ENCODE results near the gene TBC1D22B. TPM values are rescaled to one million over a fixed set of nuclear protein-coding genes. Genes with fewer than 3 reads are reported as not detected.
"Not testable (repeated sequence)": the region's sequence is repeated elsewhere in the genome, so short reads cannot be mapped to it uniquely, and the experiment has no call there.

The TBC1D22B gene
- polyA plus RNA-seq, 1 of the 3 experiments (the other 2 are of a cell fraction): 5.3 TPM

GRCh38 chr6:37334047-37334446, 76.5 kb downstream of the TBC1D22B start:
- Histone ChIP-seq H3K9me3 (no peaks in the 10 kb centered on the region), H2AFZ (ENCODE audit: low read depth) (no peak overlapping the region), H3K27ac (ENCODE audit: low read depth in 2 of 2, low read length in 1 of 2) (no peak overlapping the region), H3K4me3 (ENCODE audit: low read depth in 2 of 2, low read length in 1 of 2) (no peak overlapping the region), H3K27me3 (ENCODE audit: insufficient read depth) (no peaks in the 10 kb centered on the region), H3K4me2 (no peak overlapping the region), H3K9ac (no peak overlapping the region), H3K79me2 (ENCODE audit: insufficient read depth) (no peaks in the 10 kb centered on the region), H3K9me2 (no peaks in the 10 kb centered on the region), H3F3A (replicated peaks; ENCODE audit: insufficient read depth) (no peaks in the 10 kb centered on the region), H3K36me3 (replicated peaks in 1 of 2; ENCODE audit: control insufficient read depth in 1 of 2, insufficient read depth in 2 of 2, low read length in 1 of 2) (peaks cover 4 to 27% of the 10 kb centered on the region in 2 experiments), H4K20me1 (ENCODE audit: insufficient read depth) (no peaks in the 10 kb centered on the region), H3K4me1 (ENCODE audit: control insufficient read depth in 1 of 2, insufficient read depth in 2 of 2, low read depth in 1 of 2, low read length in 1 of 2) (no peaks in the 10 kb centered on the region)
- POLR2A ChIA-PET: interaction anchor here (0.6 kb wide), 1 partner anchor 385 kb away, joined by 4 read pairs; no protein-coding TSS in a partner anchor
- CTCF ChIA-PET: interaction anchor here (1.8 kb wide), 1 partner anchor 8 kb away, joined by 11 read pairs; no protein-coding TSS in a partner anchor
- DNase-seq: no peak
- no peak for TF ChIP-seq USF2 (IDR thresholded peaks at IDR 0.05; ENCODE audit: borderline replicate concordance, low read depth, low read length)
- no peak for TF ChIP-seq RXRA (IDR thresholded peaks at IDR 0.05; ENCODE audit: borderline replicate concordance, low read depth)
- TF ChIP-seq YY1 (IDR thresholded peaks at IDR 0.05; ENCODE audit: low read depth): no peak
- TF ChIP-seq MEF2A (IDR thresholded peaks at IDR 0.05; ENCODE audit: borderline replicate concordance, low read depth): no peak
- TF ChIP-seq POLR2AphosphoS5 (IDR thresholded peaks at IDR 0.05; ENCODE audit: low read depth, low read length): no peak
- no peak for TF ChIP-seq ELF1 (IDR thresholded peaks at IDR 0.05)
- TF ChIP-seq USF1 (IDR thresholded peaks at IDR 0.05; ENCODE audit: borderline replicate concordance, low read depth): no peak
- TF ChIP-seq MAX (IDR thresholded peaks at IDR 0.05; ENCODE audit: low read depth): no peak
- TF ChIP-seq CHD2 (IDR thresholded peaks at IDR 0.05; ENCODE audit: low read length, partially characterized antibody): no peak
- no peak for TF ChIP-seq TCF12 (IDR thresholded peaks at IDR 0.05)

GRCh38 chr6:37338317-37338716, 80.7 kb downstream of the TBC1D22B start:
- H3K4me1 ChIP-seq (ENCODE audit: control insufficient read depth in 1 of 2, insufficient read depth in 2 of 2, low read depth in 1 of 2, low read length in 1 of 2); H3K9me3 ChIP-seq; DNase-seq; H3K4me2 ChIP-seq; POLR2A ChIA-PET; H3F3A ChIP-seq (replicated peaks; ENCODE audit: insufficient read depth); H2AFZ ChIP-seq (ENCODE audit: low read depth); H3K27me3 ChIP-seq (ENCODE audit: insufficient read depth); CTCF ChIA-PET; H3K79me2 ChIP-seq (ENCODE audit: insufficient read depth); H3K9me2 ChIP-seq; H3K4me3 ChIP-seq (ENCODE audit: low read depth in 2 of 2, low read length in 1 of 2); H3K36me3 ChIP-seq (replicated peaks in 1 of 2; ENCODE audit: control insufficient read depth in 1 of 2, insufficient read depth in 2 of 2, low read length in 1 of 2); H3K9ac ChIP-seq; H4K20me1 ChIP-seq (ENCODE audit: insufficient read depth); H3K27ac ChIP-seq (ENCODE audit: low read depth in 2 of 2, low read length in 1 of 2): not testable (repeated sequence)
- 96% methylated on average over 3 of the region's 3 CpGs for WGBS (ENCODE audit: low lambda C conversion rate)

- H2AFZ ChIP-seq (ENCODE audit: low read depth): no peak overlapping the region
- H3K27ac ChIP-seq (ENCODE audit: low read depth in 2 of 2, low read length in 1 of 2): no peak overlapping the region
- no peaks in the 10 kb centered on the region for H4K20me1 ChIP-seq (ENCODE audit: insufficient read depth)
- H3F3A ChIP-seq (replicated peaks; ENCODE audit: insufficient read depth): no peaks in the 10 kb centered on the region
- CTCF ChIA-PET: interaction anchor here (1.7 kb wide), 1 partner anchor 353 kb away, joined by 4 read pairs; no protein-coding TSS in a partner anchor
- no peaks in the 10 kb centered on the region for H3K79me2 ChIP-seq (ENCODE audit: insufficient read depth)
- H3K4me3 ChIP-seq (ENCODE audit: low read depth in 2 of 2, low read length in 1 of 2): no peak overlapping the region
- no peak overlapping the region for H3K9ac ChIP-seq
- no peaks in the 10 kb centered on the region for H3K27me3 ChIP-seq (ENCODE audit: insufficient read depth)
- peaks cover 0 to 4% of the 10 kb centered on the region in 2 experiments for H3K36me3 ChIP-seq (replicated peaks in 1 of 2; ENCODE audit: control insufficient read depth in 1 of 2, insufficient read depth in 2 of 2, low read length in 1 of 2)
- H3K4me1 ChIP-seq (ENCODE audit: control insufficient read depth in 1 of 2, insufficient read depth in 2 of 2, low read depth in 1 of 2, low read length in 1 of 2): no peaks in the 10 kb centered on the region
- 91% methylated on average over 5 of the region's 5 CpGs for WGBS (ENCODE audit: low lambda C conversion rate)
- no peaks in the 10 kb centered on the region for H3K9me3 ChIP-seq
- no peak overlapping the region for H3K4me2 ChIP-seq
- no peak for DNase-seq
- H3K9me2 ChIP-seq: no peaks in the 10 kb centered on the region
- POLR2A ChIA-PET: no interaction called here
- TF ChIP-seq EZH2phosphoT487 (IDR thresholded peaks at IDR 0.05; ENCODE audit: borderline replicate concordance, low read depth) (no peak), SIN3A (IDR thresholded peaks at IDR 0.05; ENCODE audit: borderline replicate concordance, low read depth, low read length) (no peak), PBX3 (IDR thresholded peaks at IDR 0.05) (no peak), MXI1 (IDR thresholded peaks at IDR 0.05; ENCODE audit: low read depth, low read length) (no peak), FOSL2 (IDR thresholded peaks at IDR 0.05; ENCODE audit: borderline replicate concordance, low read depth) (no peak), USF1 (IDR thresholded peaks at IDR 0.05; ENCODE audit: borderline replicate concordance, low read depth) (no peak), YY1 (IDR thresholded peaks at IDR 0.05; ENCODE audit: low read depth) (no peak), IRF3 (IDR thresholded peaks at IDR 0.05; ENCODE audit: low read depth, low read length) (no peak)
Observed at GRCh38 chr6:37338745-37339255, 81.2 kb downstream of the TBC1D22B start.
